Kidney (tissue), 14 donors: Measurements from ENCODE around the gene RNF175. TPM values are rescaled to one million over a fixed set of nuclear protein-coding genes. Genes with fewer than 3 reads are reported as not detected.

Experiments used
- DNase-seq, 5 donors: peaks; one replicate each; pipeline ENCODE4 v3.0.0-alpha.2; 2013 to 2020
- FAIRE-seq: peaks from 2 replicates; lab custom pipeline; 2012; peaks lifted over from hg19 to GRCh38; lab: Jason Lieb, UNC
- H3K27ac ChIP-seq, 2 donors: one replicate each; pipeline ENCODE4 v1.7.0; 2013; ENCODE audit warnings: low read depth in 2 of 2, low read length in 2 of 2, inconsistent platforms in 1 of 2
- H3K27me3 ChIP-seq: one replicate; pipeline ENCODE4 v1.7.1; 2013; ENCODE audit warnings: low read length, inconsistent platforms; ENCODE audit not compliant: control insufficient read depth, insufficient read depth
- H3K36me3 ChIP-seq, 3 donors: one replicate each; pipeline versions ENCODE4 v1.7.0 to v1.7.1; 2013; ENCODE audit warnings: low read length in 3 of 3, control low read depth in 1 of 3, inconsistent platforms in 1 of 3; ENCODE audit not compliant: insufficient read depth in 3 of 3, control insufficient read depth in 2 of 3
- H3K4me1 ChIP-seq, 3 donors: one replicate each; pipeline versions ENCODE4 v1.7.0 to v1.7.1; 2013; ENCODE audit warnings: low read length in 3 of 3, inconsistent platforms in 1 of 3, low read depth in 1 of 3; ENCODE audit not compliant: control insufficient read depth in 2 of 3, insufficient read depth in 2 of 3
- H3K4me3 ChIP-seq, 3 donors: one replicate each; pipeline versions ENCODE4 v1.7.0 to v1.8.1; 2013; ENCODE audit warnings: low read length in 3 of 3, control low read depth in 1 of 3, inconsistent platforms in 1 of 3
- H3K9ac ChIP-seq, 3 donors: one replicate each; pipeline versions ENCODE4 v1.7.0 to v1.7.1; 2013; ENCODE audit warnings: low read length in 3 of 3, control low read depth in 1 of 3, inconsistent platforms in 1 of 3
- H3K9me3 ChIP-seq, 3 donors: one replicate each; pipeline versions ENCODE4 v1.7.0 to v1.7.1; 2013; ENCODE audit warnings: low read length in 3 of 3, control low read depth in 1 of 3, inconsistent platforms in 1 of 3; ENCODE audit not compliant: control insufficient read depth in 2 of 3, insufficient read depth in 1 of 3
- intact Hi-C: fragments of 100-400 bp; cut with DNase I; formaldehyde crosslinking; loops from one replicate; pipeline ENCODE4 v1.11.1; 2022
- polyA plus RNA-seq: library from polyadenylated mRNA; stranded (reverse); fragments of 350-450 nt; fragmentation: Illumina TruSeq; extraction: RNeasy Lipid Tissue Mini Kit (QIAGEN cat#74804); gene quantifications from one replicate; pipeline ENCODE4 v1.2.3, GENCODE V29; 2014; ENCODE audit warnings: low read depth, low replicate concordance; ENCODE audit not compliant: insufficient read depth
- total RNA-seq: library from RNA; stranded (reverse); fragmentation: NEBNext Ultra II Directional; extraction: Animal tissue kit (Norgen Biotek cat#: 25700); gene quantifications from one replicate; pipeline ENCODE4 v1.2.1, GENCODE V29; 2021
- TF ChIP-seq, protein P1 (sequence below): IDR thresholded peaks from 3 replicates; pipeline ENCODE4 v1.5.1; 2012; ENCODE audit warnings: mild to moderate bottlenecking, moderate library complexity, borderline replicate concordance; ENCODE audit not compliant: insufficient read depth; ENCODE audit errors: extremely low read depth
- donor health status: control.
- donor health status: control.
- donor health status: control.
- donor health status: control.
- donor health status: control.
- donor health status: DM: yes; HTN: yes; CAD: no.
- donor health status: Normal renal cell carcinoma (clear cell type).

Gene RNF175
- total and polyA plus RNA-seq, 2 donors from 2014 or later: 0.25 TPM; not detected in 1

DNA sequence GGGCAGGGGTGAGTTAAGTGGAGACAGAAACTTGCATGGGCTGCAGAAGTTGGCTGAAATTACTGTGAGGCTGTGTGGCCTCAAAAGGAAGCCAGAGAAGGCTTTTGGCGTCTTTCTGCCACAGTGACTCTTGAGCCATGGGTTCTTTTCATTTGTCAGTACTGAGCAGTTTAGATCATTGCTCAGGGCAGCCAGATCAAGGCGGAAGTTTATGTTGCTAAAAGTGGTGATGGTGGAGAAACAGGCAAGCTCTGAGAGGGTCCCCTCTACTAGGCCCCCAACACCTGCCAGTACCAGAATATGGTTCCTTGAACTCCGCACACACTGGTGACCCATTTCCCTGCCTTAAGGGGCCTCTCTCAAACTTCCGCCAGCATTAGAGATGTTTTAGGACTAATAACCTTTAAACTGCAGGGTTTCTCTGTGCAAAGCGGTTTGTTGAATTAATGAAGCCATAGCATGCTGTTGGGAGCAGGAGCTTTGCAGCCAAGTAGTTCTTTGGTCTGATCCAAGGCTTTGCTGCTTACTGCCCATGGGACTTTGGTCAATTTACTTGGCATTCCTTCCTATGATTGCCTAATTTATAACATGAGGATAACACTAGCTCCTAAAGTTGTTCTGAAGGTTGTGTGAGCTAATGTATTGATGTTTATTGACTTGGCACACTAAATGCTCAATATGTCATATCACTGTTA lies 34.5 kb downstream of the RNF175 start:
- Histone ChIP-seq H3K4me3 (no peak overlapping the region), H3K36me3 (no peaks in the 10 kb centered on the region), H3K4me1 (no peaks in the 10 kb centered on the region), H3K27ac (no peak overlapping the region), H3K9me3 (no peaks in the 10 kb centered on the region), H3K27me3 (no peaks in the 10 kb centered on the region), H3K9ac (no peak overlapping the region)
- TF ChIP-seq, protein P1, sequence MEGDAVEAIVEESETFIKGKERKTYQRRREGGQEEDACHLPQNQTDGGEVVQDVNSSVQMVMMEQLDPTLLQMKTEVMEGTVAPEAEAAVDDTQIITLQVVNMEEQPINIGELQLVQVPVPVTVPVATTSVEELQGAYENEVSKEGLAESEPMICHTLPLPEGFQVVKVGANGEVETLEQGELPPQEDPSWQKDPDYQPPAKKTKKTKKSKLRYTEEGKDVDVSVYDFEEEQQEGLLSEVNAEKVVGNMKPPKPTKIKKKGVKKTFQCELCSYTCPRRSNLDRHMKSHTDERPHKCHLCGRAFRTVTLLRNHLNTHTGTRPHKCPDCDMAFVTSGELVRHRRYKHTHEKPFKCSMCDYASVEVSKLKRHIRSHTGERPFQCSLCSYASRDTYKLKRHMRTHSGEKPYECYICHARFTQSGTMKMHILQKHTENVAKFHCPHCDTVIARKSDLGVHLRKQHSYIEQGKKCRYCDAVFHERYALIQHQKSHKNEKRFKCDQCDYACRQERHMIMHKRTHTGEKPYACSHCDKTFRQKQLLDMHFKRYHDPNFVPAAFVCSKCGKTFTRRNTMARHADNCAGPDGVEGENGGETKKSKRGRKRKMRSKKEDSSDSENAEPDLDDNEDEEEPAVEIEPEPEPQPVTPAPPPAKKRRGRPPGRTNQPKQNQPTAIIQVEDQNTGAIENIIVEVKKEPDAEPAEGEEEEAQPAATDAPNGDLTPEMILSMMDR: no peak
- FAIRE-seq (no peak), DNase-seq (no peak)
- intact Hi-C loops: no loop called here

DNA sequence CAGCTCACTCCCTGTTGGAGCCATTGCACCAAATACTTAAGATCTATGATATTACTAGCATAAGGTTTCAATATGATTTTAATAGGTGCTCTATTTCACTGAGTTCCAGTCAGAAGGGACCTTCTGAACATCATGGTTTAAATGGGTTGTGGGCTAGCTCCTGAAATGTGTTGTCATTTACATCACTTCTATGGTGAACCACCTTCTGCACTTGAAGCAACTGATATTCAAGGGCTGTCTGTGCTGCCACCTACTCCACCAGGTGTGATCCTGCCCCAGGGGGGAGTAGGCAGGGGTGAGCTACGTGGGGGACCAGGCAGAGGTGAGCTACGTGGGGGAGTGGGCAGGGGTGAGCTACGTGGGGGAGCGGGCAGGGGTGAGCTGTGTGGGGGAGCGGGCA lies 35.2 kb downstream of the RNF175 start:
- no peaks in the 10 kb centered on the region for H3K9me3 ChIP-seq
- FAIRE-seq (no peak), DNase-seq (no peak)
- TF ChIP-seq, protein P1: no peak
- no peaks in the 10 kb centered on the region for H3K36me3 ChIP-seq
- no peak overlapping the region for H3K4me3 ChIP-seq
- H3K4me1 ChIP-seq: no peaks in the 10 kb centered on the region
- H3K27ac ChIP-seq: no peak overlapping the region
- H3K9ac ChIP-seq: no peak overlapping the region
- H3K27me3 ChIP-seq: no peaks in the 10 kb centered on the region
- intact Hi-C loops: no loop called here

DNA sequence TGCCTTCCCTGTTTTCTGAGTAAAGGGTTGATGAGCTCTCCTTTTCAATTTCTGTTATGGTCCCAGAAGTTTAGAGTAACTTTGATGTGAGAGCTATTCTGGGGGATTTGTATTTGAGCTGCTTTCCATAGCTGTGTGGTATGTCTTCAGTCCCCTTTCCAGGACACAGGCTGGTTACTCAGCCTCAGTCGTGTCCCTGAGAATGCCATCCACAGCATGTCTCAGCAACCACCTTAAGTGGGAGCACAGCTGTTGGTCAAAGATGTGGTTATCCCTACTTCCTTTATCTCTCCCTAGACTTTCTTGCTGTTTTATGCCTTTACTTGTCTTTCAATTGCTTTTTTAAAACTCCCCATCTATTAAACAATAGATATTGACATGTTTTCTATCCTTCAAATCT lies 37.8 kb downstream of the RNF175 start:
- H3K36me3 ChIP-seq: no peaks in the 10 kb centered on the region
- intact Hi-C loops: no loop called here
- H3K9me3 ChIP-seq: no peaks in the 10 kb centered on the region
- no peaks in the 10 kb centered on the region for H3K4me1 ChIP-seq
- no peak overlapping the region for H3K9ac ChIP-seq
- no peak overlapping the region for H3K27ac ChIP-seq
- no peaks in the 10 kb centered on the region for H3K27me3 ChIP-seq
- TF ChIP-seq, protein P1: no peak
- FAIRE-seq (no peak), DNase-seq (no peak)
- no peak overlapping the region for H3K4me3 ChIP-seq
